HG02798 (cell line): Measurements from ENCODE around the gene TCF12.

ENCODE experiments used
- ATAC-seq: cut with Tn5 transposase; IDR thresholded peaks from one replicate; pipeline ENCODE4 v1.9.1; 2021; ENCODE audit warnings: mild to moderate bottlenecking; ENCODE audit not compliant: unreplicated experiment, poor library complexity

Gene TCF12

DNA sequence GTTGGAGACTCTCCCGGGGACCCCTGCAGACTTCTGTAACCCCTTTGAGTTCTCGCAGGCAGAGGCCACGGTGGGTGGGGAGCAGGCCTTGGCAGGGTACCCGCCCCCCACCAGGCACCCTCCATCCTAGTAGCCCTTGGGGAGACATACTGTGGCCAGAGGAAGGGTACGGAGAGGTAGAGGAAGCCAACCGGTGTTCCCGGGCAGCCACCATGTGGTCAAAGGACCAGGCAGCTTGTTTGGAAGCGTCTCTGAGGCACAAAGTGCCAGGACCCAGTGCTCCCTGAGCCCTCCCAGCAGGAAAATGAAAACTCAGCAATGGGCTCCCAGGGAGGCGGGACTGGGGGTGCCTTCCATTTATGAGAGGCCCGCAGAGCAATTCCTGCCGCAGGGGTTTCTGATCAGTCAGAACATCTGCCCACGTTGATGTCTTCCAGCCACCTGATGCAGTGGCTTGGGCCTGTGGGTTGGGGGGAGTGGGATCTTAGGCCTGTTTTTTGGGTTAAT, 404.9 kb downstream of the TCF12 start:
- no peak for ATAC-seq

GRCh38 chr15:57323806-57324589, 405.6 kb downstream of the TCF12 start:
- no peak for ATAC-seq

- no peak for ATAC-seq
Measured at GRCh38 chr15:57324590-57324890, 406.1 kb downstream of the TCF12 start.

- ATAC-seq: no peak
Measured at GRCh38 chr15:57324944-57325679, 406.7 kb downstream of the TCF12 start.

DNA sequence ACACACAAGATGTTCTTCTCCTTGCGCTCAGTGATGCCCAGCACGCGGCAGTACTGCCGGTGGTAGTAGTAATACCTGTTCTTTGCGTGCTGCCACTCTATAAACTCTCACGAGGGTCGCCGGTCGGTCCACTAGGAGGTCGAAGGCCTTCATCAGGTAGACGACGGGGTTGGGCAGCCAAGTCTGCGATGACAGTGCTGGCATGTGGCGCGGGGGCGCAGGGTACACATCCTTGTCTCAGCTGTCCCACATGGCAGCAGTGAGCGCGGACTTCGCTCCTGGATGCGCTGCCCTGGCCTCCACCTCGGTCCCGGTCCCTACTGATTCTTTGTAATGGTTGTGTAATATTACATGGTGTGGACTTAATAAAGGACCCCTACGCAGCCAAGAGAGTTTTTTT, 407.8 kb downstream of the TCF12 start:
- no peak for ATAC-seq

DNA sequence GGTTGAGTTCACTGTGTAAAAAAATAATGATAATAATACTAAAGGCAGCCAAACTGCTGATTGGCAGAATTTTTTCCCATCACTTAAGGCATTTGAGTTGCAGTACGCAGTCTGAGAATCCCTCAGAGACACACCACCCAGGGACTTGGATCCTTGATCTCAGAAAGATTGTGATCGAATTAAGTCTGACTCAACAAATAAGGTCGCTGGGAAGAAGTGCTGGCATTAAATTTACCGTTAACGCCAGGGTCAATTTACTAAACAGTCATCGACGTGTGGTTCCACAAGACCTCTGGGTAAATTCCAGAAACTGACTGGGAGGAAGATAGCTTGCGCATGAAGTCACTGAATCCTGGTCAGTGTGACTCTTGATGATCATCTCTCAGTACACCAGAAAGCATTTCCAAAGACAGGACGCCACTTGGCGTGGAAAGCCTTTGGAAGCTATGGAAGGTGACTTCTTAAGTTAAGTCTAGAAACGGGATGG, 409.6 kb downstream of the TCF12 start:
- no peak for ATAC-seq

- no peak for ATAC-seq
Measured at GRCh38 chr15:57328479-57328878, 410.0 kb downstream of the TCF12 start.

- no peak for ATAC-seq
Measured at GRCh38 chr15:57328897-57329296, 410.5 kb downstream of the TCF12 start.

- ATAC-seq: no peak
Measured at GRCh38 chr15:57329582-57330367, 411.3 kb downstream of the TCF12 start.

- ATAC-seq: no peak
Measured at GRCh38 chr15:57330619-57331340, 412.3 kb downstream of the TCF12 start.

DNA sequence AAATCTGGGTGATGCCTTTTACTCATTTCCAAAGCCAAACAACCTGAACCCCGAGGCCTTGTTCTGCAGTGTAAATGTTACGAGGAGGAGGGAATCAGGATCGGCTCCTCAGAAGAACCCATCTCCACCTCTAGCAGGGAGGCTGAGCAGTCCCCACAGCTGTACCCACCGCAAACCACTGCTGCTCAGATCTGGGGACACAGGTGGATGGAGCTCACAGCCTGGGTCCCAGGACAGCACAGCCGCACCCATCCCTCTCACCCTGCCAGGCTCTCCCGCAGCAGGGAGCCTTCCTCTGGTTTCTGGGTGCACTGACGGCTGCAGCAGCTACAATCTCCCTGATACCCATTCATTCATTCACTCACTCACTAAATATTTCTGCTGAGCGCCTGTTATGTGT, 413.9 kb downstream of the TCF12 start:
- ATAC-seq: no peak

GRCh38 chr15:57333487-57333886, 415.0 kb downstream of the TCF12 start:
- ATAC-seq: no peak

DNA sequence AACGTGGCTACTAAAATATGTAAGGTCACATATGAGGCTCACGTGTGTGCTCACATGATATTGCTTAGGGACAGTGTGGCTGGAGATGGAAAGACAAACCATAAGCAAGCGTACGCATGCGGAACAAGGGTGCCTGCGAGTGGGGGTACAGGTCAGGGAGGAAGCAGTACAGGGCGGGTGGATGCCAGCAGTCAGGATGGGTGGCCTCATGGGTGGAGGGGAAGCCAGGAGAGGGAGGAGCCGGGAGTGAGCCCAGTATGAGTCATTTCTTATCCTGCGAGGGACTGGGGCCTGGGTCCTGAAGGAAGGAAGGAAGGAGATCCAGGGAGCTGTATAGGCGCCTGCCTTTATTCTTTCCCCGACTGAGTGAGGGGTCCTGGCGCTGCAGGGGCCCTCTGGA, 415.8 kb downstream of the TCF12 start:
- no peak for ATAC-seq

- ATAC-seq: no peak
Measured at GRCh38 chr15:57335293-57335715, 416.9 kb downstream of the TCF12 start.

GRCh38 chr15:57335719-57336118, 417.3 kb downstream of the TCF12 start:
- no peak for ATAC-seq

DNA sequence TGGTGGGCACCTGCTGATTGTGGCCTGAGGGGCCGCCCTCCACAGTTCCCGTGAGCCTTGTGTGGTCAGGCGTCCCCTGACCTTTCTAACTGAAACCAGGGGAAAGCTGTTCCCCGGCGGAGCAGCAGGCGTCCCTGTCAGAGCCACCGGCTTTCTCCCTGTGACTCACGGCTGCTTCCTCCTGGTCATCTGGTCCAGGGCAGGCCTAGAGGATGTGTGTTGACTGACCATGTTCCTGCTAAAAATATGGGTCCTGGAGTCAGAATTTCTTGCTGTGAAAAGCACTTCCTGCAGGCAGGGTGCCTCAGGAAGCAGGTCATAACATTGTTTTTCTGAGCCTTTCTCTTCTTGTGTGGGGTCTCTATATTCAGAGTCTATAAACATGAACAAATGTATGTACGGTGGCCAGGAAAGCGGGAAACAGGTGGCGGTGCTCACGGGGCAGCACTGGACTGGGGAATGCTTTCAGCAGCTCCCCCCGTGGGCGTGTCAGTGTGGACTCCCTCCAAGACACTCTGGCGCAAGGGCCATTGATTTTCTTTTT, 419.5 kb downstream of the TCF12 start:
- no peak for ATAC-seq

- ATAC-seq: no peak
Measured at GRCh38 chr15:57339321-57339720, 420.9 kb downstream of the TCF12 start.
